HG03558 (cell line): Measurements from ENCODE around the gene NINJ1.

Experiments used
- ATAC-seq: cut with Tn5 transposase; IDR thresholded peaks from one replicate; pipeline ENCODE4 v1.9.1; 2021; ENCODE audit warnings: moderate number of reproducible peaks; ENCODE audit not compliant: unreplicated experiment; ENCODE audit errors: extremely low read depth

The NINJ1 gene

GRCh38 chr9:93091453-93092081 is 42.5 kb downstream of the NINJ1 start:
- ATAC-seq = no peak

GRCh38 chr9:93091056-93091452 is 43.0 kb downstream of the NINJ1 start:
- ATAC-seq = no peak

- ATAC-seq = no peak
These were observed 43.9 kb downstream of the NINJ1 start for GRCh38 chr9:93090091-93090655.

- ATAC-seq = no peak
These were observed 44.5 kb downstream of the NINJ1 start for GRCh38 chr9:93089481-93089991.

GRCh38 chr9:93089024-93089423 is 45.0 kb downstream of the NINJ1 start:
- ATAC-seq = no peak

- ATAC-seq = no peak
These were observed 45.4 kb downstream of the NINJ1 start for GRCh38 chr9:93088656-93089015.

GRCh38 chr9:93087971-93088655 is 45.9 kb downstream of the NINJ1 start:
- ATAC-seq = no peak

GRCh38 chr9:93086447-93087224 is 47.4 kb downstream of the NINJ1 start:
- ATAC-seq = no peak

- no peak for ATAC-seq
These were observed 48.4 kb downstream of the NINJ1 start for GRCh38 chr9:93085676-93086075.

- no peak for ATAC-seq
These were observed 49.6 kb downstream of the NINJ1 start for GRCh38 chr9:93084471-93084881.

GRCh38 chr9:93083592-93084470 is 50.2 kb downstream of the NINJ1 start:
- ATAC-seq = no peak

- no peak for ATAC-seq
These were observed 51.1 kb downstream of the NINJ1 start for GRCh38 chr9:93082841-93083411.

GRCh38 chr9:93081931-93082330 is 52.1 kb downstream of the NINJ1 start:
- ATAC-seq = no peak

- ATAC-seq = no peak
These were observed 52.9 kb downstream of the NINJ1 start for GRCh38 chr9:93081081-93081529.

GRCh38 chr9:93080406-93080805 is 53.6 kb downstream of the NINJ1 start:
- ATAC-seq = no peak

GRCh38 chr9:93079371-93079770 is 54.7 kb downstream of the NINJ1 start:
- no peak for ATAC-seq

- ATAC-seq = no peak
These were observed 56.2 kb downstream of the NINJ1 start for GRCh38 chr9:93077811-93078210.

- no peak for ATAC-seq
These were observed 56.7 kb downstream of the NINJ1 start for GRCh38 chr9:93077367-93077766.

- no peak for ATAC-seq
These were observed 57.3 kb downstream of the NINJ1 start for GRCh38 chr9:93076792-93077128.
